Esophagus muscularis mucosa (tissue), 4 donors: Measurements from ENCODE around the gene TUBA4B. TPM values are rescaled to one million over a fixed set of nuclear protein-coding genes. Genes with fewer than 3 reads are reported as not detected.

Experiments used
- DNase-seq: peaks from one replicate; pipeline ENCODE4 v3.0.0-alpha.2; 2017; ENCODE audit errors: extremely low spot score
- H3K27ac ChIP-seq, 4 donors: fragments of 200-600 bp; sonication (generic); replicated peaks in 1 of 4; 1 replicate in 3 of 4; 2 replicates in 1 of 4; pipeline ENCODE4 v1.5.1; 2016 to 2019; ENCODE audit warnings: mild to moderate bottlenecking in 1 of 4
- H3K27me3 ChIP-seq, 4 donors: fragments of 200-600 bp; sonication (generic); one replicate each; pipeline versions ENCODE4 v1.5.1 to v1.6.0; 2016 to 2019
- H3K36me3 ChIP-seq, 4 donors: fragments of 200-600 bp; sonication (generic); one replicate each; pipeline ENCODE4 v1.5.1; 2016 to 2019
- H3K4me1 ChIP-seq, 4 donors: fragments of 200-600 bp; sonication (generic); one replicate each; pipeline ENCODE4 v1.5.1; 2016 to 2019
- H3K4me3 ChIP-seq, 4 donors: fragments of 200-600 bp; sonication (generic); 1 replicate in 2 of 4; 2 replicates in 2 of 4; pipeline ENCODE4 v1.5.1; 2016 to 2019; ENCODE audit warnings: mild to moderate bottlenecking in 4 of 4, moderate library complexity in 1 of 4
- H3K9me3 ChIP-seq, 4 donors: fragments of 200-600 bp; sonication (generic); 1 replicate in 3 of 4; 2 replicates in 1 of 4; pipeline ENCODE4 v1.5.1; 2016 to 2019
- CTCF ChIP-seq, 3 experiments: fragments of 200-600 bp in 2 of 3; fragments of 450-650 bp in 1 of 3; sonication (generic) in 2 of 3; IDR thresholded peaks; one replicate each; pipeline ENCODE4 v1.5.1; 2017 to 2019; ENCODE audit warnings: antibody characterized with exemption in 3 of 3, mild to moderate bottlenecking in 2 of 3, moderate library complexity in 1 of 3
- EP300 ChIP-seq: sonication (generic); formaldehyde crosslinking; IDR thresholded peaks from one replicate; pipeline ENCODE4 v1.6.1; 2017; ENCODE audit warnings: antibody characterized with exemption
- POLR2A ChIP-seq: fragments of 450-650 bp; IDR thresholded peaks from one replicate; pipeline ENCODE4 v1.6.1; 2017; ENCODE audit warnings: antibody characterized with exemption, moderate library complexity, mild to moderate bottlenecking, low read depth
- POLR2AphosphoS5 ChIP-seq, 2 donors: sonication (generic); formaldehyde crosslinking; IDR thresholded peaks; one replicate each; pipeline ENCODE4 v1.6.1; 2017; ENCODE audit warnings: antibody characterized with exemption in 2 of 2
- WGBS: methylation state at CpG from one replicate; pipeline ENCODE4 v1.1.5; 2018; 5-methylcytosine and 5-hydroxymethylcytosine counted together
- intact Hi-C: fragments of 100-400 bp; cut with DNase I; formaldehyde crosslinking; loops from one replicate; pipeline ENCODE4 v1.15.1; 2023
- total RNA-seq, 4 donors: library from RNA; depleted of rRNA; stranded (reverse); fragments of >200 nt; gene quantifications; one replicate each; pipeline versions ENCODE4 v1.1.0 to v1.2.1, GENCODE V29; 2016

Gene TUBA4B
- total RNA-seq, 4 donors from 2014 or later: not detected

- H3K27ac ChIP-seq: no peak overlapping the region
- H3K4me3 ChIP-seq: no peak overlapping the region
- no peaks in the 10 kb centered on the region for H3K9me3 ChIP-seq
- H3K4me1 ChIP-seq: peaks cover 15 to 21% (median 20%) of the 10 kb centered on the region in 4 donors
- intact Hi-C loops: no loop called here
- no peaks in the 10 kb centered on the region for H3K27me3 ChIP-seq
- DNase-seq: no peak
- H3K36me3 ChIP-seq: peaks cover 60 to 80% (median 71%) of the 10 kb centered on the region in 4 donors
- WGBS: 84% methylated on average over 3 of the region's 3 CpGs
- TF ChIP-seq POLR2A (no peak), EP300 (no peak), POLR2AphosphoS5 (IDR thresholded peaks at IDR 0.05) (no peak), CTCF (IDR thresholded peaks at IDR 0.05) (no peak)
These were observed 18.7 kb upstream of the TUBA4B start for GRCh38 chr2:219234331-219234730.

- 49% methylated on average over 10 of the region's 28 CpGs for WGBS
- Histone ChIP-seq H3K36me3 (peaks cover 6 to 33% (median 18%) of the 10 kb centered on the region in 4 donors), H3K4me1 (peaks cover 26 to 37% (median 31%) of the 10 kb centered on the region in 4 donors), H3K4me3 (peak overlapping the region; percentile 24 to 39 (median 28)), H3K27ac (peak overlapping the region in 1 of 4 donors; percentile 8), H3K9me3 (no peaks in the 10 kb centered on the region), H3K27me3 (no peaks in the 10 kb centered on the region)
- no peak for DNase-seq
- TF ChIP-seq POLR2AphosphoS5 (IDR thresholded peaks at IDR 0.05) (peak in 1 of 2 donors; percentile 20), POLR2A (no peak)
- intact Hi-C loops: loop anchor here (10.0 kb wide), 1 partner anchor 51 kb away; no protein-coding TSS in a partner anchor
These were observed 9.7 kb upstream of the TUBA4B start for GRCh38 chr2:219243291-219243761.

- WGBS: 52% methylated on average over 5 of the region's 6 CpGs
- peaks cover 35 to 52% (median 44%) of the 10 kb centered on the region in 4 donors for H3K4me1 ChIP-seq
- peak overlapping the region; percentile 64 to 97 (median 70) for H3K4me3 ChIP-seq
- peak overlapping the region; percentile 88 to 94 (median 90) for H3K27ac ChIP-seq
- no peaks in the 10 kb centered on the region for H3K9me3 ChIP-seq
- TF ChIP-seq CTCF (IDR thresholded peaks at IDR 0.05) (no peak), POLR2AphosphoS5 (IDR thresholded peaks at IDR 0.05) (no peak), EP300 (no peak), POLR2A (no peak)
- intact Hi-C loops: loop anchor here (2.0 to 10.0 kb wide), 2 partner anchors 16 to 50 kb away; partner anchors contain the start of genes ANKZF1 and ATG9A
- H3K27me3 ChIP-seq: no peaks in the 10 kb centered on the region
- H3K36me3 ChIP-seq: peaks cover 0 to 32% (median 18%) of the 10 kb centered on the region in 4 donors
- DNase-seq: no peak
These were observed 8.3 kb upstream of the TUBA4B start for GRCh38 chr2:219244789-219245147.

GRCh38 chr2:219245148-219245898 lies 7.7 kb upstream of the TUBA4B start, which contains the start of the genes GLB1L and STK16:
Gene GLB1L, minus strand, starts transcription at chr2:219245444. Its CDS starts 1,871 bp downstream, at chr2:219243573.
Gene STK16, plus strand, starts transcription at chr2:219245479. Its CDS starts 521 bp downstream, at chr2:219246000.
- Histone ChIP-seq H3K27ac (peak within 1 kb of the TSS; percentile 88 to 94 (median 90)), H3K27me3 (no peaks in the 10 kb centered on the region), H3K9me3 (no peaks in the 10 kb centered on the region), H3K4me3 (peak within 1 kb of the TSS; percentile 64 to 97 (median 70)), H3K4me1 (peaks cover 41 to 57% (median 50%) of the 10 kb centered on the region in 4 donors), H3K36me3 (peaks cover 2 to 31% (median 21%) of the 10 kb centered on the region in 4 donors)
- peak; percentile 99 for DNase-seq
- WGBS: 3% methylated on average over 4 of the region's 46 CpGs
- intact Hi-C loops: loop anchor here (2.0 to 10.0 kb wide), 2 partner anchors 17 to 49 kb away; partner anchors contain the start of genes ANKZF1 and ATG9A
- TF ChIP-seq CTCF (IDR thresholded peaks at IDR 0.05) (no peak), POLR2AphosphoS5 (IDR thresholded peaks at IDR 0.05) (peak; percentile 98 to 99), POLR2A (peak; percentile 79)

- 16% methylated on average over 9 of the region's 10 CpGs for WGBS
- TF ChIP-seq EP300: no peak
- peaks cover 7 to 37% (median 26%) of the 10 kb centered on the region in 4 donors for H3K36me3 ChIP-seq
- H3K4me1 ChIP-seq: peaks cover 46 to 63% (median 55%) of the 10 kb centered on the region in 4 donors
- H3K9me3 ChIP-seq: no peaks in the 10 kb centered on the region
- H3K27ac ChIP-seq: peak overlapping the region; percentile 88 to 94 (median 90)
- no peaks in the 10 kb centered on the region for H3K27me3 ChIP-seq
- peak overlapping the region; percentile 64 to 97 (median 70) for H3K4me3 ChIP-seq
- no peak for DNase-seq
- intact Hi-C loops: loop anchor here (2.0 to 10.0 kb wide), 2 partner anchors 17 to 49 kb away; partner anchors contain the start of genes ANKZF1 and ATG9A
These were observed 7.2 kb upstream of the TUBA4B start for GRCh38 chr2:219245899-219246230.
